Vagina (tissue), 2 donors: ENCODE measurements around the gene CNDP1.

Source experiments
- CTCF ChIP-seq, 3 experiments: fragments of 450-650 bp in 2 of 3; fragments of 200-600 bp in 1 of 3; sonication (generic) in 1 of 3; IDR thresholded peaks; one replicate each; pipeline ENCODE4 v1.5.1; 2017 to 2019; ENCODE audit warnings: antibody characterized with exemption in 3 of 3, mild to moderate bottlenecking in 2 of 3, moderate library complexity in 2 of 3
- POLR2A ChIP-seq, 2 donors: fragments of 450-650 bp; IDR thresholded peaks; one replicate each; pipeline ENCODE4 v1.6.1; 2017; ENCODE audit warnings: antibody characterized with exemption in 2 of 2, mild to moderate bottlenecking in 2 of 2, moderate library complexity in 2 of 2
- POLR2AphosphoS5 ChIP-seq, 2 donors: sonication (generic); formaldehyde crosslinking; IDR thresholded peaks; one replicate each; pipeline ENCODE4 v1.9.0; 2017; ENCODE audit warnings: antibody characterized with exemption in 2 of 2, mild to moderate bottlenecking in 2 of 2, low read depth in 1 of 2; ENCODE audit not compliant: insufficient read depth in 1 of 2

DNA sequence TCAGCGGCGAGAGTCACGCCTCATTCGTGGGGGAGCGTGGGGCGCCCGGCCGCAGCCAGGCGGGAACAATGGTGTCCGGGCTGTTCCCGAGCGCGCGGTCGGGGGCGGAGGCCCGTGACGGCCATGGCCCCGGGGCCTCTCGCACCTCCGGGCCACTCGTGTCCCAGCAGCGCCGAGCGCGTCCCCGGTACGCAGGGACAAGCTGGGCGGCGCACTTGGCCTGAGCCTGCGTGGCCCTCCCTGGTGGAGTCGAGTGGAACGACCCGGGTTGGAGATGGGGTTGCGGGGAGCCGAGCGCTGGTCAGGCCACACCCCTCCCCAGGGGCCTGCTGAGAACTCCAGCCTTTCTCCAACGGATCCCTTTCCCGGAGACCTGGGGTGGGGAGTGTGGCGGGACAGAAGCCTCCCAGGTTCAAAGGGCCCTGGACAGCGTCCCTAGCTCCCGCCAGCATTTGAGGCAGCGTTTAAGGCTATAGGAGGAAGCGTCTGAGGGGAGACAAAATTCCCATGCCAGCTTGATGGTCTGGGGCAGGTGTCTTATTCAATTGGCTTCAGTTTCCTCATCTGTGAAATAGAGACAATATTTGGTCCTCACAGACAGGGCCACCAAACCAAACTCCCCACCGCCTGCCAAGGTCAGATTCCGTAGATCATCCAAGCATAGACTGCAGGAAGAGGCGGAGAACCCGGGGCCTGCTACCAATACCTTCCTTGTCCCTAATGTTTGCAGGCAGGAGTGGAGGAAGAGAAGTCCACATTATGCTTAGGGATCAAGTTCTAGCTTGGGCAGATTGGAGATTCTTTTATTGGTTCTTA, 37.6 kb upstream of the CNDP1 start:
- no peak for TF ChIP-seq CTCF (IDR thresholded peaks at IDR 0.05)
- TF ChIP-seq POLR2AphosphoS5 (IDR thresholded peaks at IDR 0.05; ENCODE audit: insufficient read depth in 1 of 2, low read depth in 1 of 2), result no peak
- no peak for TF ChIP-seq POLR2A (IDR thresholded peaks at IDR 0.05)
